IPS-NIHi11 (cell line): ENCODE measurements around the gene RNASEL.
A peak's percentile ranks its signal among the peaks of the same experiment; 100 is the strongest.
"Not testable (repeated sequence)": the region's sequence is repeated elsewhere in the genome, so short reads cannot be mapped to it uniquely, and the experiment has no call there.

Source experiments
- DNase-seq: peaks from one replicate; pipeline ENCODE4 v3.0.0; 2012; ENCODE audit warnings: mixed read lengths, low spot score

RNASEL gene

DNA sequence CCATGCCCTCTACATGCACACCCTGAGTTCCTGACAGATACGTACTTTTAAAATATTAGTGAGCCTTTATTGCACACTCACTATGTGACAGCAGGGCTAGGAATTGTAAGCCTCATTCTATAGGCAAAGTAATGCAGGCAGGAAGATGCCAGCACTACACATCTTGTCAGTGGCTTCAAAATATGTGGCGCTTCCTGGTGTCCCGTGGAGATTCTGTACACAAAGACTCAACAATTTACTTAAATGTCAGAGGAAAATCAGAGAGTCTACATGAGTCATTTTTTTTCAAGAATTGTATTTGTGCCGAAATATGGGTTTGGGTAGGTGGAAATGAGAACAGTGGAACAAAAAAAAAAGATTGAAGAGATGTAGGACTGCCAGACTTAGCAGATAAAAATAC lies 27.6 kb downstream of the RNASEL start:
- DNase-seq = no peak

GRCh38 chr1:182560392-182560984 lies 28.6 kb downstream of the RNASEL start:
- no peak for DNase-seq

GRCh38 chr1:182556279-182556678 lies 32.8 kb downstream of the RNASEL start:
- no peak for DNase-seq

- no peak for DNase-seq
Observed at GRCh38 chr1:182555493-182555892, 33.6 kb downstream of the RNASEL start.

- DNase-seq = no peak
Observed at GRCh38 chr1:182552527-182552926, 36.5 kb downstream of the RNASEL start.

DNA sequence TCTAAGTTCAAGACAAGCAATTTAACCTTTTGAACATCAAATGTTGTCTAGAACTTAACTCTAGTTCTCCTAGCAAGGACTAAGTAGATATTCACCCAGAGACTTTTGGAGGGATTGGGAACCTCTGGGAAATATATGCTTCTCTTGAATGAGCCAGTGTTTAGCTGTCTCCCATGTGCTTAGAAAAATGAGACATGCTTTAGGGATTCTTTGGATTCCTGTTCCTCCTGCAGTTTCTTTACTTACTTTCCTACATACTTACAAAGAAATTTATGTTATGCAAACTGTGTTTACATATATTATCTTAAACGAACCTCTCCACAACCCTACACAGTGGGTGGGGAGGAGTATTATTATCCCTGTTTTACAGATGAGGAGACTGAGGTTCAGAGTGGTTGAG lies 39.2 kb downstream of the RNASEL start:
- no peak for DNase-seq

GRCh38 chr1:182549346-182549745 lies 39.7 kb downstream of the RNASEL start:
- no peak for DNase-seq

DNA sequence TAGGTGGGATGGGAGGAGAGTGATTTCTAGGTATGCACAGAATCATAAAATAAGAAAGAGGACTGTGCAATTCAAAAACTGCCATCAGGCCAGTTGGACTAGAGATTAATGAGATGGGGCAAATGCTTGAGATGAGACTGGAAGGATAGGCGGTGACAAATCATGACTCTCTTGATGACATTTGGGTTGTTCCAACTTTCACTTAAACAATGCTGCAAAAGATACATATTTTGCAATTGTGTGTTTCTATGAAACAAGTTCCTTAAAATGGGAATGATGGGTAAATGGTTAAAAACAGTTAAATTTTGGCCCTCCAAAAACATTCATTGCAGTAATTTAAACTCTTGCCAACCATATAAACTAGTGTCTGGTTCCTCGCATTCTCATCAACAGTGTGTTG lies 55.2 kb downstream of the RNASEL start:
- DNase-seq = no peak

DNA sequence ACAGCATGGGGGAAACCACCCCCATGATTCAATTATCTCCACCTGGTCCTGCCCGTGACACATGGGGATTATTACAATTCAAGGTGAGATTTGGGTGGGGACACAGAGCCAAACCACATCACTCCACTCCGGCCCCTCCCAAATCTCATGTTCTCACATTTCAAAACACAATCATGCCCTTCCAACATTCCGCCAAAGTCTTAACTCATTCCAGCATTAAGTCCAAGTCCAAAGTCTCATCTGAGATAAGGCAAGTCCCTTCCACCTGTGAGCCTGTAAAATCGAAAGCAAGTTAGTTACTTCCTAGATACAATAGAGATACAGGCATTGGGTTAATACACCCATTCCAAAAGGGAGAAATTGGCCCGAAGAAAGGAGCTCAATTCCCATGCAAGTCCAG lies 60.9 kb downstream of the RNASEL start:
- DNase-seq = not testable (repeated sequence)

DNA sequence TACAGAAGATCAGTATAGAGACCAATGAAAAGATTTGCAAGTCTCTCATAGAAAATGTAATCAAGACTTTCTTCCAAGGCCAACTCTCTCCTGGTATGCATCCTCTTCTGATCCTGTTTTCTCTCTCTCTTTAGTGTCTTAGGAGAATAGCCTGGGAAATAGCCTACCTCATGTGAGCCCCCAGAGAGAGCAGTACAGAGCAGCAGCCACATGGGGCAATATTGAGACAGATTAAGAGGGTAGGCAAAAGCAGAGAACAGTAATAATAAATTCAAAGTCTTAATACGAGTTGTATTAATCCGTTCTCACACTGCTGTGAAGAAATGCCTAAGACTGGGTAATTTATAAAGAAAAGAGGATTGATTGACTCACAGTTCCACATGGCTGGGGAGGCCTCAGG lies 61.4 kb downstream of the RNASEL start:
- peak; percentile 24 for DNase-seq

DNA sequence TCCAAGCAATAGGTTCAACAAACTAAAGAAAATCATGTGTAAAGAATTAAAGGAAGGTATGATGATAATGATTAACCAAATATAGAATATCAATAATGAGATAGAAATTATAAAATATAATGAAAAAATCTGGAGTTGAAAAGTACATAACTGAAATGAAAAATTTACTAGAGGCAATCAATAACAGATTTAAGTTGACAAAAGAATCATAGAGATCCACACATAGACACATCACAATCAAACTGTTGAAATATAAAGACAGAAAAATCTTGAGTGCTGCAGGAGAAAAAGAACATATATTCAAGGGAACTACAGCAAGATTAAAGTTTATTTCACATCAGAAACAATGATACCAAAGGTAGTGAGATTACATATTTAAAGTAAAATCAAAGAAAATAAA lies 63.7 kb downstream of the RNASEL start:
- no peak for DNase-seq
